ENCODE measurements around the gene DNAH7. TPM values are rescaled to one million over a fixed set of nuclear protein-coding genes. Genes with fewer than 3 reads are reported as not detected.

The DNAH7 gene
- total and polyA plus RNA-seq, 2 of the 13 experiments (the other 11 are each of a cell fraction or from before 2014, with no cell fraction given), result 0.09 TPM; not detected in 1

DNA sequence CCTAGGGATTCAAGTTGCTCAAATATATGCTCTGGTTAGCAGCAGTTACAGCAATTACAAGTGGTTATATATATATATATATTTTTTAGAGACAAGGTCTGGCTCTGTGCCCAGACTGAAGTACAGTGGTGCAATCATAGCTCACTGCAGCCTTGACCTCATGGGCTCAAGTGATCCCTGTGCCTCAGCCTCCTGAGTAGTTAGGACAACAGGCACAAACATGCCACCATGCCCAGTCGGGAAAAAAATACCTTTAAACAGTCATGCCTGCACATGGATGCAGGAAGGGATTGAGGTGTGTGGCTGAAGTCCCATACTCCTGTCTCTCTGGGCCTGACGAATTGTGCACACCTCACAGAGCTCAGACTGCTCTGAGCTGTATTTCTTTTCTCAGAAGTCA, 19.6 kb upstream of the DNAH7 start (continued):
- no peak for TF ChIP-seq ZNF33B (CRISPR knock-in tag; IDR thresholded peaks at IDR 0.05)
- TF ChIP-seq ZNF441 (CRISPR knock-in tag; IDR thresholded peaks at IDR 0.05; ENCODE audit: borderline replicate concordance), result no peak
- no peak for TF ChIP-seq BRD4 (CRISPR knock-in tag; IDR thresholded peaks at IDR 0.05)
- no peak for TF ChIP-seq ZNF292 (CRISPR knock-in tag; IDR thresholded peaks at IDR 0.05; ENCODE audit: borderline replicate concordance, low read depth)
- TF ChIP-seq ZNF274 (CRISPR knock-in tag; IDR thresholded peaks at IDR 0.05), result no peak
- TF ChIP-seq, protein P1, sequence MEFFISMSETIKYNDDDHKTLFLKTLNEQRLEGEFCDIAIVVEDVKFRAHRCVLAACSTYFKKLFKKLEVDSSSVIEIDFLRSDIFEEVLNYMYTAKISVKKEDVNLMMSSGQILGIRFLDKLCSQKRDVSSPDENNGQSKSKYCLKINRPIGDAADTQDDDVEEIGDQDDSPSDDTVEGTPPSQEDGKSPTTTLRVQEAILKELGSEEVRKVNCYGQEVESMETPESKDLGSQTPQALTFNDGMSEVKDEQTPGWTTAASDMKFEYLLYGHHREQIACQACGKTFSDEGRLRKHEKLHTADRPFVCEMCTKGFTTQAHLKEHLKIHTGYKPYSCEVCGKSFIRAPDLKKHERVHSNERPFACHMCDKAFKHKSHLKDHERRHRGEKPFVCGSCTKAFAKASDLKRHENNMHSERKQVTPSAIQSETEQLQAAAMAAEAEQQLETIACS (CRISPR knock-in tag; IDR thresholded peaks at IDR 0.05), result no peak
- TF ChIP-seq ZNF703 (CRISPR knock-in tag; IDR thresholded peaks at IDR 0.05; ENCODE audit: borderline replicate concordance), result no peak
- TF ChIP-seq, protein P2, sequence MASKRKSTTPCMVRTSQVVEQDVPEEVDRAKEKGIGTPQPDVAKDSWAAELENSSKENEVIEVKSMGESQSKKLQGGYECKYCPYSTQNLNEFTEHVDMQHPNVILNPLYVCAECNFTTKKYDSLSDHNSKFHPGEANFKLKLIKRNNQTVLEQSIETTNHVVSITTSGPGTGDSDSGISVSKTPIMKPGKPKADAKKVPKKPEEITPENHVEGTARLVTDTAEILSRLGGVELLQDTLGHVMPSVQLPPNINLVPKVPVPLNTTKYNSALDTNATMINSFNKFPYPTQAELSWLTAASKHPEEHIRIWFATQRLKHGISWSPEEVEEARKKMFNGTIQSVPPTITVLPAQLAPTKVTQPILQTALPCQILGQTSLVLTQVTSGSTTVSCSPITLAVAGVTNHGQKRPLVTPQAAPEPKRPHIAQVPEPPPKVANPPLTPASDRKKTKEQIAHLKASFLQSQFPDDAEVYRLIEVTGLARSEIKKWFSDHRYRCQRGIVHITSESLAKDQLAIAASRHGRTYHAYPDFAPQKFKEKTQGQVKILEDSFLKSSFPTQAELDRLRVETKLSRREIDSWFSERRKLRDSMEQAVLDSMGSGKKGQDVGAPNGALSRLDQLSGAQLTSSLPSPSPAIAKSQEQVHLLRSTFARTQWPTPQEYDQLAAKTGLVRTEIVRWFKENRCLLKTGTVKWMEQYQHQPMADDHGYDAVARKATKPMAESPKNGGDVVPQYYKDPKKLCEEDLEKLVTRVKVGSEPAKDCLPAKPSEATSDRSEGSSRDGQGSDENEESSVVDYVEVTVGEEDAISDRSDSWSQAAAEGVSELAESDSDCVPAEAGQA (IDR thresholded peaks at IDR 0.05; ENCODE audit: low read depth), result no peak
- TF ChIP-seq, protein P2 (CRISPR knock-in tag; IDR thresholded peaks at IDR 0.05; ENCODE audit: borderline replicate concordance), result no peak
- no peak for TF ChIP-seq ZNF260 (CRISPR knock-in tag; IDR thresholded peaks at IDR 0.05; ENCODE audit: borderline replicate concordance, low read depth)
- no peak for TF ChIP-seq ZKSCAN5 (CRISPR knock-in tag; IDR thresholded peaks at IDR 0.05)
- TF ChIP-seq NBN (conservative IDR thresholded peaks at IDR 0.05), result no peak
- TF ChIP-seq, protein P3, sequence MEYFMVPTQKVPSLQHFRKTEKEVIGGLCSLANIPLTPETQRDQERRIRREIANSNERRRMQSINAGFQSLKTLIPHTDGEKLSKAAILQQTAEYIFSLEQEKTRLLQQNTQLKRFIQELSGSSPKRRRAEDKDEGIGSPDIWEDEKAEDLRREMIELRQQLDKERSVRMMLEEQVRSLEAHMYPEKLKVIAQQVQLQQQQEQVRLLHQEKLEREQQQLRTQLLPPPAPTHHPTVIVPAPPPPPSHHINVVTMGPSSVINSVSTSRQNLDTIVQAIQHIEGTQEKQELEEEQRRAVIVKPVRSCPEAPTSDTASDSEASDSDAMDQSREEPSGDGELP (IDR thresholded peaks at IDR 0.05; ENCODE audit: borderline replicate concordance, low read depth), result no peak
- no peak for TF ChIP-seq ZNF460 (CRISPR knock-in tag; IDR thresholded peaks at IDR 0.05; ENCODE audit: borderline replicate concordance)
- no peak for TF ChIP-seq REL (CRISPR knock-in tag; conservative IDR thresholded peaks at IDR 0.05)
- no peak for TF ChIP-seq EEA1 (CRISPR knock-in tag; IDR thresholded peaks at IDR 0.05; ENCODE audit: borderline replicate concordance)
- TF ChIP-seq BCLAF1 (IDR thresholded peaks at IDR 0.05), result no peak
- TF ChIP-seq, protein P4, sequence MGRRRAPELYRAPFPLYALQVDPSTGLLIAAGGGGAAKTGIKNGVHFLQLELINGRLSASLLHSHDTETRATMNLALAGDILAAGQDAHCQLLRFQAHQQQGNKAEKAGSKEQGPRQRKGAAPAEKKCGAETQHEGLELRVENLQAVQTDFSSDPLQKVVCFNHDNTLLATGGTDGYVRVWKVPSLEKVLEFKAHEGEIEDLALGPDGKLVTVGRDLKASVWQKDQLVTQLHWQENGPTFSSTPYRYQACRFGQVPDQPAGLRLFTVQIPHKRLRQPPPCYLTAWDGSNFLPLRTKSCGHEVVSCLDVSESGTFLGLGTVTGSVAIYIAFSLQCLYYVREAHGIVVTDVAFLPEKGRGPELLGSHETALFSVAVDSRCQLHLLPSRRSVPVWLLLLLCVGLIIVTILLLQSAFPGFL (CRISPR knock-in tag; IDR thresholded peaks at IDR 0.05), result no peak
- TF ChIP-seq CREM (IDR thresholded peaks at IDR 0.05), result no peak
- no peak for TF ChIP-seq CREM (CRISPR knock-in tag; IDR thresholded peaks at IDR 0.05)

Measured in HepG2 (cell line).